ENCODE data around the gene CTDSPL.

CTDSPL gene

GRCh38 chr3:37993460-37993819, 131.8 kb downstream of the CTDSPL start:
- Histone ChIP-seq H3K4me3 (replicated peaks; ENCODE audit: insufficient read depth, low read length) (peak overlapping the region; percentile 49; the same call in 1 of the 2 replicates), H3K27me3 (ENCODE audit: insufficient read depth, poor library complexity, severe bottlenecking) (no peaks in the 10 kb centered on the region), H3K27ac (replicated peaks) (peak overlapping the region; percentile 84)
- no peak for DNase-seq (ENCODE audit: low read depth in 1 of 2, low spot score in 1 of 2)
- TF ChIP-seq REST (IDR thresholded peaks at IDR 0.05; ENCODE audit: insufficient replicate concordance, low read depth) = no peak
- no peak for TF ChIP-seq POLR2AphosphoS5 (IDR thresholded peaks at IDR 0.05; ENCODE audit: low read depth)
- TF ChIP-seq SPI1 (IDR thresholded peaks at IDR 0.05; ENCODE audit: borderline replicate concordance, low read depth) = no peak
- TF ChIP-seq GABPA (IDR thresholded peaks at IDR 0.05; ENCODE audit: low read depth) = no peak

- H3K27ac ChIP-seq (replicated peaks) = peak overlapping the region; percentile 84
- H3K27me3 ChIP-seq (ENCODE audit: insufficient read depth, poor library complexity, severe bottlenecking) = no peaks in the 10 kb centered on the region
- TF ChIP-seq SPI1 (IDR thresholded peaks at IDR 0.05; ENCODE audit: borderline replicate concordance, low read depth) (peak; percentile 40; the same call in 1 of the 2 replicates), CTCF (IDR thresholded peaks at IDR 0.05; ENCODE audit: insufficient read depth, low read length) (no peak), REST (IDR thresholded peaks at IDR 0.05; ENCODE audit: insufficient replicate concordance, low read depth) (peak; percentile 69), POLR2AphosphoS5 (IDR thresholded peaks at IDR 0.05; ENCODE audit: low read depth) (peak; percentile 92), GABPA (IDR thresholded peaks at IDR 0.05; ENCODE audit: low read depth) (peak; percentile 79)
- peak overlapping the region; percentile 49 for H3K4me3 ChIP-seq (replicated peaks; ENCODE audit: insufficient read depth, low read length)
- peak; percentile 79 to 84 for DNase-seq (ENCODE audit: low read depth in 1 of 2, low spot score in 1 of 2)
Measured at GRCh38 chr3:37993820-37994638, 132.3 kb downstream of the CTDSPL start.

GRCh38 chr3:37994639-37994972, 132.9 kb downstream of the CTDSPL start:
- H3K27me3 ChIP-seq (ENCODE audit: insufficient read depth, poor library complexity, severe bottlenecking) = no peaks in the 10 kb centered on the region
- no peak for DNase-seq (ENCODE audit: low read depth in 1 of 2, low spot score in 1 of 2)
- peak overlapping the region; percentile 49 for H3K4me3 ChIP-seq (replicated peaks; ENCODE audit: insufficient read depth, low read length)
- TF ChIP-seq REST (IDR thresholded peaks at IDR 0.05; ENCODE audit: insufficient replicate concordance, low read depth) (no peak), SPI1 (IDR thresholded peaks at IDR 0.05; ENCODE audit: borderline replicate concordance, low read depth) (no peak), POLR2AphosphoS5 (IDR thresholded peaks at IDR 0.05; ENCODE audit: low read depth) (no peak), GABPA (IDR thresholded peaks at IDR 0.05; ENCODE audit: low read depth) (no peak), CTCF (IDR thresholded peaks at IDR 0.05; ENCODE audit: insufficient read depth, low read length) (no peak)
- H3K27ac ChIP-seq (replicated peaks) = peak overlapping the region; percentile 84

All from HL-60 (cell line).